HUES48 (cell line): ENCODE measurements around the gene IKBKE.

ENCODE experiments used
- H3K27ac ChIP-seq: one replicate; pipeline ENCODE4 v1.7.0; 2013; ENCODE audit warnings: low read depth, low read length, inconsistent platforms
- H3K27me3 ChIP-seq: 2 replicates; pipeline ENCODE4 v1.6.1; 2013; ENCODE audit warnings: mild to moderate bottlenecking, low read length; ENCODE audit not compliant: control insufficient read depth, insufficient read depth
- H3K36me3 ChIP-seq: 2 replicates; pipeline ENCODE4 v1.6.1; 2013; ENCODE audit warnings: low read length; ENCODE audit not compliant: control insufficient read depth, insufficient read depth
- H3K4me1 ChIP-seq: 2 replicates; pipeline ENCODE4 v1.6.1; 2013; ENCODE audit warnings: mild to moderate bottlenecking, low read length; ENCODE audit not compliant: control insufficient read depth, insufficient read depth
- H3K4me3 ChIP-seq: 2 replicates; pipeline ENCODE4 v1.5.1; 2013; ENCODE audit warnings: mild to moderate bottlenecking, low read depth, low read length
- H3K9ac ChIP-seq: 2 replicates; pipeline ENCODE4 v1.6.1; 2013; ENCODE audit warnings: mild to moderate bottlenecking, low read depth, low read length, moderate library complexity
- H3K9me3 ChIP-seq: 2 replicates; pipeline ENCODE4 v1.6.1; 2013; ENCODE audit warnings: low read length; ENCODE audit not compliant: control insufficient read depth, insufficient read depth

Gene IKBKE

GRCh38 chr1:206442101-206442500 lies 28.2 kb upstream of the IKBKE start:
- no peak overlapping the region for H3K9ac ChIP-seq
- H3K27me3 ChIP-seq: no peaks in the 10 kb centered on the region
- H3K4me1 ChIP-seq: no peaks in the 10 kb centered on the region
- no peak overlapping the region for H3K4me3 ChIP-seq
- H3K27ac ChIP-seq: no peak overlapping the region
- peaks cover 70% of the 10 kb centered on the region for H3K36me3 ChIP-seq
- no peaks in the 10 kb centered on the region for H3K9me3 ChIP-seq

GRCh38 chr1:206445116-206445515 lies 25.2 kb upstream of the IKBKE start:
- H3K9ac ChIP-seq: no peak overlapping the region
- no peak overlapping the region for H3K4me3 ChIP-seq
- H3K9me3 ChIP-seq: no peaks in the 10 kb centered on the region
- H3K36me3 ChIP-seq: peaks cover 56% of the 10 kb centered on the region
- H3K27me3 ChIP-seq: no peaks in the 10 kb centered on the region
- no peaks in the 10 kb centered on the region for H3K4me1 ChIP-seq
- H3K27ac ChIP-seq: no peak overlapping the region

- H3K9ac ChIP-seq: no peak overlapping the region
- H3K27ac ChIP-seq: no peak overlapping the region
- H3K27me3 ChIP-seq: no peaks in the 10 kb centered on the region
- no peaks in the 10 kb centered on the region for H3K4me1 ChIP-seq
- peaks cover 59% of the 10 kb centered on the region for H3K36me3 ChIP-seq
- H3K4me3 ChIP-seq: no peak overlapping the region
- no peaks in the 10 kb centered on the region for H3K9me3 ChIP-seq
Measured at GRCh38 chr1:206445911-206446356, 24.3 kb upstream of the IKBKE start.

GRCh38 chr1:206446688-206447421 lies 23.4 kb upstream of the IKBKE start:
- Histone ChIP-seq H3K4me3 (no peak overlapping the region), H3K27ac (no peak overlapping the region), H3K36me3 (peaks cover 60% of the 10 kb centered on the region)

GRCh38 chr1:206447422-206447765 lies 22.9 kb upstream of the IKBKE start:
- Histone ChIP-seq H3K9ac (no peak overlapping the region), H3K4me3 (no peak overlapping the region), H3K4me1 (no peaks in the 10 kb centered on the region), H3K36me3 (peaks cover 59% of the 10 kb centered on the region), H3K27me3 (no peaks in the 10 kb centered on the region), H3K27ac (no peak overlapping the region), H3K9me3 (no peaks in the 10 kb centered on the region)

More at GRCh38 chr1:206446688-206447421, 23.4 kb upstream of the IKBKE start:
- Histone ChIP-seq H3K9me3 (no peaks in the 10 kb centered on the region), H3K27me3 (no peaks in the 10 kb centered on the region), H3K4me1 (no peaks in the 10 kb centered on the region), H3K9ac (no peak overlapping the region)

- H3K4me1 ChIP-seq: no peaks in the 10 kb centered on the region
- no peak overlapping the region for H3K4me3 ChIP-seq
- no peaks in the 10 kb centered on the region for H3K27me3 ChIP-seq
- no peaks in the 10 kb centered on the region for H3K9me3 ChIP-seq
- H3K36me3 ChIP-seq: peaks cover 56% of the 10 kb centered on the region
- no peak overlapping the region for H3K9ac ChIP-seq
- H3K27ac ChIP-seq: no peak overlapping the region
Measured at GRCh38 chr1:206447792-206448191, 22.5 kb upstream of the IKBKE start.

GRCh38 chr1:206448471-206448870 lies 21.8 kb upstream of the IKBKE start:
- no peaks in the 10 kb centered on the region for H3K4me1 ChIP-seq
- H3K27me3 ChIP-seq: no peaks in the 10 kb centered on the region
- no peak overlapping the region for H3K27ac ChIP-seq
- H3K9me3 ChIP-seq: no peaks in the 10 kb centered on the region
- H3K4me3 ChIP-seq: no peak overlapping the region
- H3K9ac ChIP-seq: no peak overlapping the region
- H3K36me3 ChIP-seq: peaks cover 55% of the 10 kb centered on the region

GRCh38 chr1:206449565-206449964 lies 20.7 kb upstream of the IKBKE start:
- Histone ChIP-seq H3K9ac (no peak overlapping the region), H3K9me3 (no peaks in the 10 kb centered on the region), H3K27me3 (no peaks in the 10 kb centered on the region), H3K4me3 (no peak overlapping the region), H3K4me1 (peaks cover under 1% of the 10 kb centered on the region; the same call in 1 of the 2 replicates), H3K27ac (no peak overlapping the region), H3K36me3 (peaks cover 52% of the 10 kb centered on the region)

GRCh38 chr1:206450281-206450680 lies 20.0 kb upstream of the IKBKE start:
- Histone ChIP-seq H3K27ac (no peak overlapping the region), H3K4me1 (peaks cover 7% of the 10 kb centered on the region; the same call in 1 of the 2 replicates), H3K9me3 (no peaks in the 10 kb centered on the region), H3K36me3 (peaks cover 52% of the 10 kb centered on the region), H3K4me3 (no peak overlapping the region), H3K27me3 (no peaks in the 10 kb centered on the region), H3K9ac (no peak overlapping the region)

GRCh38 chr1:206451134-206451686 lies 19.1 kb upstream of the IKBKE start:
- Histone ChIP-seq H3K27me3 (no peaks in the 10 kb centered on the region), H3K4me3 (no peak overlapping the region), H3K36me3 (peaks cover 46% of the 10 kb centered on the region), H3K9me3 (no peaks in the 10 kb centered on the region), H3K4me1 (peaks cover 8% of the 10 kb centered on the region; the same call in 1 of the 2 replicates), H3K27ac (no peak overlapping the region), H3K9ac (no peak overlapping the region)

- Histone ChIP-seq H3K27ac (no peak overlapping the region), H3K4me1 (peaks cover 8% of the 10 kb centered on the region; the same call in 1 of the 2 replicates), H3K36me3 (peaks cover 43% of the 10 kb centered on the region), H3K9me3 (no peaks in the 10 kb centered on the region), H3K9ac (no peak overlapping the region), H3K4me3 (no peak overlapping the region), H3K27me3 (no peaks in the 10 kb centered on the region)
Measured at GRCh38 chr1:206453111-206453510, 17.2 kb upstream of the IKBKE start.
